NCI-H128 (cell line): Measurements from ENCODE around the gene CYSTM1.
"Not testable (repeated sequence)": the region's sequence is repeated elsewhere in the genome, so short reads cannot be mapped to it uniquely, and the experiment has no call there.

Experiments
- DNase-seq: peaks from one replicate; lab custom pipeline; 2025; ENCODE audit not compliant: unreplicated experiment; lab: John Stamatoyannopoulos, UW

Gene CYSTM1

DNA sequence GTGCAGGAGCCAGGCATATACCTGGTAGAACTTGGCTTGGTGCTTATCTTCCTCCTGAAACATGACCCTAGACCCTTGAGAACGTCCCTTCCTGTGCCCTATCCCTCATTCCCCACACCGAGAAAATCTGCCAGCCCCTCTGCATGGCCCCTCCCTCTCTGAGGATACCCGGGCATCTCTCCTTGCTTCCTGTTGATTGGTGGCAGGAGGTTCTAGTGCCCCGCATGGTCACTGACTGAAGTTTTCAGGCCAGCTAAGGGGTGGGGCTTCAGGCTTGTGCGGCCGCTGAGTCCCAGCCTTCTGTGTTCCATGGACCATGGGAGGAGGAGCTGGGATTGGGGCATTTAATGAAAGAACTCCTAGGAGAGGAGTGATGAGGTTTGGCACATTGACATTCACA lies 26.5 kb upstream of the CYSTM1 start:
- no peak for DNase-seq

DNA sequence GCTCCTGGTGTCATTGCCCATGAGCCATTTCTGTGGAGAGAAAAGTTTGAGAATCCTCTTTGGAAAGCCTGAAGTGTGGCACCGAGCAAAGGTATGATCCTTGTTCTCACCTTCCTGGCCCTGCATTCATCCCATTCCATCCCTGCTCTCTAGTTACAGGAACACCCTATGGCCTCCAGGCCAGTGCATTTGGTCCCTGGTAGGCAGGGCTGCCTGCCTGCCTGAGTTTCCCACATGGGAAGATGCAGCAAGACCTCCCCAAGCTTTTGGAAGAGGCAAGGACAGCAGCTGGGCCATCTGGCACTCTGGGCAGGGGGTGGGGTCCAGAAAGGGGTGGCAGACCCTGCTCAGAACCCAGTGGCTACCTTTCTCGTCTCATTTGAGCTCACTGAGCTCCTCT lies 24.8 kb upstream of the CYSTM1 start:
- no peak for DNase-seq

DNA sequence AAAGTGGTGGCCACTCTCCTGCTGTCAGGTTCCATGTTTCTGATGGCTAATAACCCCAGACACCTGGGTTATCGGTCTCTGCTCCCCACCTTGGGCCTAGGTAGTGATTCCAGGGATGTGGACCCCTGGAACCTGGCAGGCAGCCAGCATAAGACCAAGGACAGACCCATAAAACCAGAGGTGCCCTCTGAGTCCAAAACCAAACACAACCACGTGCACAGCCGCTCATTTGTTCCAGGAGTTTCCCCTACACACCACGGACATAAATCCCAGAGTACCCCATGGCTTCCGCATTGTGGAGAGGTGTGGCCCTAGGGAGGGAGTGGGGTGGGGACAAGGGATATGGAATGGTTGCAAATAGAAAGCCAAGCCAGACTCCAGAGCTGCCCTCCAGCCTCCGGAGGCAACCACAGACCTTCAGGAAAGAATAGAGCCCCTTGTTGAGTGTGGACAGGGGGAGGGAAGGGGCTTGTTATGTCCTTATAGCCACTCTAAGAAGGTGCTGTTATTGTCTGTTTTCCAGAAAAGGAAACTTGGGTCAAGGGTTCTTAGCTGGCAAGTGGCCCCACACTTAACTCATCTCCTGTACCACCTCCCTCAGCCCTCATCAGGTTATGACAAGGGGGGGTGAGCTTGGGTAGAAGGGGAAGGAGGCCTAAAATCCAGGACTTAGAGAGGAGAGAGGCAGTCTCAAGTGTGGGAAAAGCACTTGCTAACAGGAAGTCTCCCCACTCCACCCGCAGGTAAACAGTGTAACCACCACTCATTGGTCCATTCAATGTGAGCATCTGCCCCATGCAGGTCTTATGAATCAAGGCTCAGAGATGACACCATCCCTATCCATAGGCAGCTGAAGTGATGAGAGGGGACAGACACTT lies 23.6 kb upstream of the CYSTM1 start:
- DNase-seq, result no peak

DNA sequence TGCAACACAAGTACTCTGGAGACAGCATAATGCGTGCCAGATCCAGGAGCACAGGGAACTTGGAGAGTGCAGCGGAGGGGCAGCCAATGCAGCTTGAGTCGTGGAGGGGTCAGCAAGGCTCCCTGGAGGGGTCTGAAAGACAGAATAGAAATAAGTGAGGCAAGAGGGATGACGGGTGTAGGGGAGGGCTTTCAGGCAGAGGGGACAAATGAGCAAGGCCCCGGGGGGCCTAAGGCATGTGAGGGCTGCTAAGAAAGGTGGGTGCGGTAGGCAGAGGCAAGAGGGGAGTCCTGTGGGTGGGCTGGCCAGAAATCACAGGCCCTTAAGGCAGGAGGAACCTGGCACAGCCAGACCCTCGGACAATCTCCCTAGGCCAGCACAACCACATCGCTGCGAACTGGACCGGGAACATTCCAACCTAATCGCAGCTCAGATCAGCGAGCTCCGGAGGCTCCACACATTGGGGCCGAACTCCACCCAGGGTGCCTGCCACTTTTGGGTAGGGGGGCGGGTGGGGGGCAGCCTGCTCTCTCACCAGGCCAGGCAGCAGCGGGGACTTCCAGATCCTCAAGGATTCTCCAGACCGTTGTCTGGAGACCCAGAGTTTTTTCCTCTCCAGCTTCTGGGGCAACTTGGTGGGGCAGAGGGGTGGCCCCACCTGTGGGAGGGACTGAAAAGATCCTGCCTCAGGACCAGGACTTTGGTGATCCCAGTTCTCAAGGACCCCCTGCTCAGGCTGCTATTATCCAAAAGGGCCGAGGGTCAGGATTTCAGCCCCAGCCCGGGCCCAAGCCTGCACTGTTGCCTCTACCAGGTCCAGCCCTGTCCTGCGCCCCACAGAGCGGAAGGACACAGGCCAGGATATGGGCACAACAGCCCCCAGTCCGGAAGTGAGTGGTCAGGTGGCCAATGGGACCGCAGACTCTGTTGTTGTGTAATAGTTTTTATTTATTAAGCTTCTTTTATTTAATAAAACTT lies 22.7 kb upstream of the CYSTM1 start:
- no peak for DNase-seq

DNA sequence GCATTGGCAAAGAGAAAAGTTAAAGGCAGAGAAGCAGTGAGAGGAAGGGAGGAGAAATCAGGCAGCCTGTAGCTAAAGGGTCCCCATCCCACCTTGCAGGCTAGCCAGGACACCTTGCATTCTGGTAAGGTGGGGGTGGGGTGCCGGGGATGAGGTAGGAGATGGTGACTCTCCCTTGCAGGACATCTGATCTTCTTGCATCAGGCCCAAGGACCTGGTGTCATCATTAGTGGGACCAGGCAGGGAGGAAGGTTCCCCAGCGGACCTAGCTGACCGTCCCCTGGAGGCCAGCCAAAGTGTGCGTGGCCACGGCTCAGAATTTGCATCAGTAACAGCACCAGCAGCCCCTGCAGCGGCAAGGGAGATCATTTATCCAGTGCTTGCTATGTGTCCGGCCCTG lies 21.7 kb upstream of the CYSTM1 start:
- DNase-seq, result no peak

DNA sequence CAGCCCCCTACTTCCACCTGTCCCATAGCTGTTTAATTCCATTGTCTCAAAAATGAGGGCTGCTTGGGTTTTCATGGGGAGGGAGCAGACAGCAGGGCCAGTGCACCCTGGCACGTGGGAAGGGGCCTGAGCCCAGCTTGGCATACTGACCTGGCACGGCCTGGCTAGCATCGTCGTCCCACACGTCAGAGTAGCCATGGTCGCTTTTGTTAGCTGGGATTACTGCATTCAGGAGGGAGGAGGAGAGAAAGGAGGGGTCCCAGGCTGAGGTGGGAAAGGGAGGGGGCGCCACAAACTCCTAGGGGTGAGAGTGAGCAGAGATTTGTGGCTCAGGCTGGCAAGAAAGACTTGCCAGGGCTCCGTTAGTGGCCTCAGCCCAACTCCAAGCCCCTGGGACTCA lies 21.1 kb upstream of the CYSTM1 start:
- DNase-seq, result no peak

DNA sequence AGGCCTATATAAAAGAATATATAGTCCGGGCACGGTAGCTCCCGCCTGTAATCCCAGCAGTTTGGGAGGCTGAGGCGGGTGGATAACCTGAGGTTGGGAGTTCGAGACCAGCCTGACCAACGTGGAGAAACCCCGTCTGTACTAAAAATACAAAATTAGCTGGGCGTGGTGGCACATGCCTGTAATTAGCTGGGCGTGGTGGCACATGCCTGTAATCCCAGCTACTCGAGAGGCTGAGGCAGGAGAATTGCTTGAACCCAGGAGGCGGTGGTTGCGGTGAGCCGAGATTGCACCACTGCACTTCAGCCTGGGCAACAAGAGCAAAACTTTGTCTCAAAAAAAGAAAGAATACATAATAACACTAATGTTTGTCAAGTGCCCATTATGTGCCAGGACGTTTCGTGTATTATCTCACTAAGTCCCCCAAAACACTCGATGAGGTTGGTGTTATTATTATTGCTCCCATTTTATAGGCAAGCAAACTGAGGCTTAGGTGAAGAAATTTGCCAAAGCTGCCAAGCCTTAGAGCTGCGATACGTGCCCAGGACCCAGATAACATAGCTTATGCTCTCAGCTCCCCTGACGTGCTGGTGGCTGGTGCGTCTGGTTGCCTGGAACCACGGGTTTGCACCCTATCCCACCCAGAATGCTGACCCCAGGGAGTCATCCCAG lies 20.1 kb upstream of the CYSTM1 start:
- DNase-seq, result not testable (repeated sequence)

DNA sequence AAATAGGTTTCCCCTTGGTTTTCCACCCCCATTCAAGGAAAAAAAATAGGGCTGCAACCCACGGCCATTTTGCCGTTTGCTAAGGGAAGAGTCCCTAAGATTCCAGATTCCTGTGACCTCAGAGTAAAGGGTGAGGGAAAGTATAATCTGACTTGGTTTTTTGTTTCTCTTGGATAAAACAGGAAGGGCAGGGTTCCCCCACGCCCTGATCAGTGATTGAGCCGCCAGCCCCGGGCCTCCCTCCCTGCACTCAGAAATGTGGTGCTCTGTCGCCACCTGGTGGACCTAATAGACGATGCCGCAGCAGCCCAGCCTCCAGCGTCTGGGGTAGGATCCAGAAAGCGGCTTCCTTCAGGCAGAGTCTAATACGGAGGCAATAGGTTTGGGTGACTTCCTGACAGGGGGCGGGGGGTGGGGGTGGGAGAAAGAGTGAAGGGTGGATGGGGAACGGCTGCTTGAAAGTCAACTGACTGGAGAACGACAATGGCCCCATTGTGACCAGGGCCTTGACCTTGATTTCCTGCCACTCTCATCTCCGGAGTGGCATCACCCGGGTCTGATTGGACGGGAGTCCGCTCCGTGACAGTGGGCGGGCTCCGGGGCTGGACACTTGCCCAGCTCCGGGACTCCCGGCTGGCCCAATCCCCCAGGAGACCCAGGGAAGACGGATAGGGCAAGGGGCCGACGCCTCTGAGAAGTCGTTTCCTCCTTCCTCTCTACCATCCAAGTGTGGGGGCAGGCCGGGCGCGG lies 17.8 kb upstream of the CYSTM1 start:
- peak; percentile 50 for DNase-seq

DNA sequence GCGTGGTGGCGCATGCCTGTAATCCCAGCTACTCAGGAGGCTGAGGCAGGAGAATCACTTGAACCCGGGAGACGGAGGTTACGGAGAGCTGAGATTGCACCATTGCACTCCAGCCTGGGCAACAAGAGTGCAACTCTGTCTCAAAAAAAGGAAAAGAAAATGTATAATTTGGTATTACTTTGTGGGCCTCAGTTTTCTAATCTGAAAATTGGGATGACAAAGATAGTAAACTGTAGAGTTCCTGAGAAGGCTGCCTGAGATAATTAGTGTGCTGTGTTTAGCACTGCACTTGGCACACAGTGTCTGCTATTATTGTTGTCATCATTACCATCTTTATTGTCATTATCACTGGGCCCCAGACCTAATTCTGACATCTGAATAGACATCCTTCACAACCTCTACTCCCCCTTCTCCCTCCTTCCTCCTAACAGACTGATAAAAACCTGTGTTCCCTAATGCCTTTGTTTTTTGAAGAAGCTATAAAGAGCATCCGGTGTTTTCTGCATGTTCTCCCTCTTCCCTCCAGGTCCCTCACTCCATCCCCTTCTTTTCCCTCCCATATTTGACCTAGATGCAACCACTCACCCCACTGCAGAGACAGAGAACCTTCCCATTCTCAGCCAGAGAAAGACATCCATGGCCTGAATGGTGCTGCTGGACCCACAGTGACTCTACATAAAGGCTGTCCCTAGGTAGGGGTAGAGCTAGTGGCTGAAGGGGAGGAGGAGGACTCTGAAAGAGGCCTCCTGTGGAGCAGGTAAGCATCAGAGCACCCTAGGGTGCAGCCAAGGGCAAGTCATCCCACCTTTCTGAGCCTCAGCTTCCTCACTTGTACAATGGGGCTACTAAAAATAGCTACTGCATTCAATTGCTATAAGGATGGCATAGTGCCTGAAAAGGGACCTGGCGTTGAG lies 15.7 kb upstream of the CYSTM1 start:
- DNase-seq, result no peak

DNA sequence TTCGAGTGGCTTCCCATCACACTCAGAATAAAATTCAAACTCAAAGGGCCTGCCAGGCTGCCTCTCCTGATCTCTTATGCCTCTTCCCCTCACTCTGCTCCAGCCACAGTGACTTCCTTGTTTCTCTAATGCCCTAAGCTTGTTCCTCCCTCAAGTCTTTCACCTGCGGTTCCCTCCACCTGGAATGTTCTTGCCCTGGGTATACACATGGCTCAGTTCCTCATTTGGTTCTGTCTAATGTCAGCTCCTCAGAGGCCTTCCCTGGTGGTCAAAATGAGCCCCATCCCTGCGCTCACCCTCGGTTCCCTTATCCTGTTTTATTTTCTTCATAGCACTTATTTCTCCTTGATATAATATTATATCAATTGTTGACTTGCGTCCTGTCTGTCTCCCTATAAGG lies 12.7 kb upstream of the CYSTM1 start:
- DNase-seq, result no peak

DNA sequence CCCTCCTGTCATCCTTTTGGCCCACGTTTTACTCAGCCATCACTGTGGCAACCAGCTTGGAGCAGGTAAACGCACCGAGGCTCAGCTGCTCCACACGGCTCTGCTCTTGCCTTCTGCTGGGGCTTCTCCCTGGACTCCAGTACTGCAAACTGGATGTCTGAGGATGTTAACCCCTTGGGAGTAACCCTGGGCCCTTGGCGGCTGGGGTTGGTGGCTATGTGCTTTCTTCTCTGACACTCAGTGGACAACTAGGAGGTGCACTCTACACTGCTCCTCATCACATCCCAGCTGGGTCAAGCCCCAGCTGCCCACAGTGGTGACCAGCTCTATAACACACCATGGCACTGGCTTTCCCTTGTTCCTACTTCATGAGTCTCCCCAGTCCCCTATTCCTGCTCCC lies 12.2 kb upstream of the CYSTM1 start:
- no peak for DNase-seq

DNA sequence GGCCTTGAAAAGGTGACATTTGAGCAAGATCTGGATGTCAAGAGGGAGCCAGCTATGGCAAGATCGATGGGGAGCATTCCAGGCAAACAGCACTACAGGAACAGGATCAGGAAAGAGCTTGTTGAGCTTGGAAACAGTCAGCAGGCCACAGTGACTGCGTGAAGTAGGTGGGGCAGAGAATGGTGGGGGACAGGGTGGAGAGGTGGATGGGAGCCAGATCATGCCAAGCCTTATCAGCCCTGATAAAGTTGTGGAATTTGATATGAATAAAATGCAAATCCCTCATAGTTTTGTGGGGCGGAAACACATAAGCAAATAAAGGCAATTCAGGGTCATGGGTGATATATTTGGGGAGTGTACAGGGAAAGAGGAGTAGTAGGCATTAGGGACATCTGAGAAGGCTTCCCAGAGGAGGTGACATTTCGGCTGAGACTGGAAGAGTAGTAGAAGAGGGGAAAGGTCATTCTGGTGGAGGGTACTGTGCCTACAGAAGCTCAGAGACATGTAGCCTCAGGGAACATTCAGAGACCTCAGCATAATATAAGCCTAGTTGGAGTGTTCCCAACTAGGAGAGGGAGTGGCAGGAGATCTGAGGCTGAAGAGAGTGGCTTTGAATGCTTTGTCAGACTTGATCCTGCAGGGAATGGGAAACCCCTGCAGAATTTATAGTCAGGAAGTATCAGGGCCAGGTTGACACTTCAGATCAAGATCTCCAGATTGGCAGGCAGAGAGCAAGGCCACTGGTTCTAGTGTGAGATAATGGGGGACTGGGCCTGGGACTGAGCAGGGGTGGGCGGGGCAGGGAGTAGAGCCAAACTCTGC lies 9.7 kb upstream of the CYSTM1 start:
- no peak for DNase-seq

DNA sequence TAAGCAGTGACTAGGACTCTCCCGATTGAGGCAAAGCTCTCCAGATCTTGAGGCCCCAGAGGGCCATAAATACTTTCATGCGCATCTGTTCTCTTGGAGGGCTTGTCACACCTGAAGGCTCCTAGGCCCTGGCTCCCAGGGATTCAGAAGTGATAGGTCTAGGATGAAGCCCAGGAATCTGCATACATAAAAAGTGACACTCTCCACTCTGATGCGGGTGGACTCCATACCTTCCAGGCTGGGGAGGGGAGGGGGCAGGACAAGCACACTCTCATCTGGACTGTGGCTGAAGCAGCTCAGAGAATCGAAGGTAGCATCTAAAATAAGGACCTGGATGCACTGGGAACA lies 9.1 kb upstream of the CYSTM1 start:
- no peak for DNase-seq

DNA sequence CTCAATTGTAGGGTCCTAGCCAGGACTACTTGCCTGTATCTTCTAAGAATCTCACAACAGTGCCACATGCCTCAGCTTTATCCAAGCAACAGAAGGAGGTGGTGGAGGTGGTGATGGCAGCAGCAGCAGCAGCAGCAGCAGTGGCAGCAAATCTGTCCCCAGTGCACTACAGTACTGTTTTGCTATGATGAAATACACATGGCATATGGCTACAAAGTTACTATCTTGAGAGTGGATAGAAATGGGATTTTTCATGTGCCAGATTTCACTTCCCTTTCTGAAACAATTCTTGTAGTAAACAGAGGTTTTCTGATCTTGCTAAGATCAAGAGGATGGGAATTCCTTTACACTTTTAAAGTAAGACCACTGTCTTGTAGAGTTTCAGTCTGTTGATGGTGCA lies 8.1 kb upstream of the CYSTM1 start:
- no peak for DNase-seq

DNA sequence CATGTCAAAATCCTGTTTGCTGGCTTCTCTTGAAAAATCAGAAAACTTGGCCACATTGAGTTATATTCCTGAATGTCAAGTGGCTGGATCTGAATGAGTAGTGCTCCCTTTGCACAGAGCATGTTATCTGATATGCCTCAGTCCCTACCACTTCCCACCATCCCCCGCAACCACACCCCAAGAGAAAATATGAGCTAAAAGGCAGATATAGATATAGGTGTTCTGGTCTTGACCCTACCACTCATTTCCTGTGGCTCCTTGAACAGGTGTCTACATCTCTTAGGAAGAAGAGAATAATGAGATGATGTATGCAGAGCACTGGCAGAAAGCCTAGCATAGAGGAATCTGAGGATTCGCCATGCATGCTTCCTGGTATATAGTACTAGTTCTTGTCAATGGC lies 6.6 kb upstream of the CYSTM1 start:
- no peak for DNase-seq

DNA sequence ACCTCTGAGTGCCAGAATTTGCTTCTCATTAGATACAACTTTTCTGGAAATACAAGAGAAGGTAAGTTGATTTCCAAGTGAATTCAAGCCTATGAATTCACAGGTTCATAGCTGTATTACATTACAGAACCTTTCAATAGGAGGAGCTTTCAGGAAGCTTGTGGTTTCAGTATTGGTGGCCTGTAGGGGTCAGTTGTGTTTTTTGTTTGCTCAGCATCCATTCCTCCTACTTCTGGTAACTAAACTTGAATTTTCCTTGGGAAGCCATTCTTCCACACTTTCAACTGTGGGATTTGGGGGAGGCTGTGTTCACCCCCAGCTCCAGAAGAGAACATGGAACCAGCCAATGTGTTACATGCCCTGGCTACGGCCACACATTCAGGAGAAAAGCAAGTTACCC lies 5.6 kb upstream of the CYSTM1 start:
- DNase-seq, result no peak

DNA sequence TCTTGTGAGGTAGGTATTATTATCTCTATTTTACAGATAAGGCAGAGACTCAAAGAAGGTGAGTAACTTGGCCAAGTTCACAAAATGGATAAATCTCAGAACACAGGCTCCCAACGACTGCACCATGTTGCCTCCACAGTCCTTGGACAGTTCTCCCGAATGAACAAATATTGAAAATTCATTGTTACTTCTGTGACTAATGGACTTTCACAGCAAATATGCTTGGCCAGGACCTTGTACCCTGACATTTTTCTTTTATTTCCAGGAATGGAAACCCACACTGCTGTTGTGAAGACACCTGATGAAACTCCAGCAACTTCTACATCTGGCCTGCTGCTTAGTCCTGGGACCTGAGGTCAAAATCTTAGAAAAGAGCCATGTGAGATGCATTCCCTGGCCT lies 2.5 kb upstream of the CYSTM1 start:
- DNase-seq, result no peak

DNA sequence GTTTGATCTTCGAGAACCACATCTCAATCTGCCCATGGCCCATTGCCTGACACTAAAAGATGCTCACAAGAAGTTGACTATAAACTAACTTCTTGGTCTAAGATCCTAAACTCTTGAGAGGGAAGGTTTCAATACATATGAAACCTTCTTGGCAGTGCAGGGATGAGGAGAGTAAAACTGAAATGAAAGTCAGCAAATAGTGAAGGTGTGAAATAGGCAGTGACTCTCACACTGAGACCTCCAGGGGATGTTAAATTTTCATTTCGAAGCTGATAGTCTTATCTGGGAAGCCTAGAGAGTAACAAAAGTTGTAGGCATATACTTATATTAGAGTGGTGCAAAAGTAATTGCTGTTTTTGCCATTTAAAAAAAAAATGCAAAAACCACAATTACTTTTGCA lies 974 bp upstream of the CYSTM1 start:
- DNase-seq, result no peak
